Panc1 (cell line): ENCODE results near the gene LEMD2. TPM values are rescaled to one million over a fixed set of nuclear protein-coding genes. Genes with fewer than 3 reads are reported as not detected.

ENCODE experiments used
- ATAC-seq: fragments of 200-7000 bp; cut with Tn5 transposase; 2 replicates; pipeline ENCODE4 v1.9.1; 2020; ENCODE audit warnings: mild to moderate bottlenecking, moderate library complexity
- BruUV-seq: library from RNA; stranded (reverse); fragments of 400-500 nt; replicated peaks from 2 replicates; lab custom pipeline; 2021; lab: Mats Ljungman, UMichigan
- CTCF ChIA-PET: fragments of 300-600 bp; sonication (Branson Sonifier 250); formaldehyde crosslinking; loops from one replicate; lab custom pipeline; 2022; ENCODE audit warnings: antibody characterized with exemption; lab: Charles Lee
- POLR2A ChIA-PET: fragments of 300-600 bp; sonication (Branson Sonifier 250); formaldehyde crosslinking; loops from one replicate; lab custom pipeline; 2022; ENCODE audit warnings: antibody characterized with exemption; lab: Charles Lee
- DNase-seq: peaks from one replicate; pipeline ENCODE4 v3.0.0-alpha.2; 2010; ENCODE audit warnings: low read depth, low spot score
- H3K27ac ChIP-seq: 2 replicates; pipeline ENCODE4 v1.5.1; 2011; ENCODE audit warnings: mild to moderate bottlenecking, low read length, inconsistent platforms
- H3K27me3 ChIP-seq: fragments of 200-500 bp; sonication (Bioruptor generic); 2 replicates; pipeline ENCODE4 v1.6.0; 2014; ENCODE audit warnings: low read length, inconsistent platforms; ENCODE audit not compliant: control insufficient read depth, insufficient read depth
- H3K36me3 ChIP-seq: fragments of 200-500 bp; sonication (Bioruptor generic); 2 replicates; pipeline ENCODE4 v1.5.1; 2014; ENCODE audit warnings: inconsistent platforms, mild to moderate bottlenecking, low read length, moderate library complexity; ENCODE audit not compliant: control insufficient read depth, insufficient read depth
- H3K4me1 ChIP-seq: 2 replicates; pipeline ENCODE4 v1.5.1; 2011; ENCODE audit warnings: inconsistent platforms, mild to moderate bottlenecking, low read length, moderate library complexity; ENCODE audit not compliant: control insufficient read depth, insufficient read depth
- H3K4me3 ChIP-seq, 2 experiments: 2 replicates each; pipeline ENCODE4 v1.5.1; 2011 to 2012; ENCODE audit warnings: low read depth in 2 of 2, low read length in 2 of 2, mild to moderate bottlenecking in 2 of 2, inconsistent platforms in 1 of 2, moderate library complexity in 1 of 2
- H3K9me3 ChIP-seq: fragments of 200-500 bp; sonication (Bioruptor generic); 2 replicates; pipeline ENCODE4 v1.5.1; 2014; ENCODE audit warnings: low read depth, mild to moderate bottlenecking, inconsistent platforms, low read length, moderate library complexity; ENCODE audit not compliant: control insufficient read depth, insufficient read depth
- CTCF ChIP-seq: fragments of 450-650 bp; IDR thresholded peaks from 2 replicates; pipeline ENCODE4 v1.5.1; 2017; ENCODE audit warnings: mild to moderate bottlenecking
- POLR2AphosphoS5 ChIP-seq: IDR thresholded peaks from 2 replicates; pipeline ENCODE4 v1.6.1; 2012; ENCODE audit warnings: mild to moderate bottlenecking, low read depth, low read length, moderate library complexity
- REST ChIP-seq, 2 experiments: IDR thresholded peaks; 2 replicates each; pipeline ENCODE4 v1.6.1; 2011 to 2012; ENCODE audit warnings: low read depth in 2 of 2, control low read depth in 1 of 2, low read length in 1 of 2, mild to moderate bottlenecking in 1 of 2, moderate library complexity in 1 of 2; ENCODE audit not compliant: insufficient read depth in 1 of 2
- SIN3A ChIP-seq: IDR thresholded peaks from 2 replicates; pipeline ENCODE4 v1.6.1; 2012; ENCODE audit warnings: low read depth, mild to moderate bottlenecking, low read length, moderate library complexity, borderline replicate concordance; ENCODE audit not compliant: insufficient read depth
- TCF7L2 ChIP-seq: IDR thresholded peaks from 2 replicates; pipeline ENCODE4 v1.6.1; 2011; ENCODE audit warnings: mild to moderate bottlenecking, low read depth, low read length, inconsistent platforms
- in situ Hi-C: cut with HindIII; loops from 2 replicates; pipeline ENCODE4 v1.10.0; 2016; ENCODE audit warnings: low sequenced_read_pairs, low pct_unique_long_range_greater_than_20kb
- intact Hi-C: fragments of 100-400 bp; cut with micrococcal nuclease; formaldehyde crosslinking; loops from one replicate; pipeline ENCODE4 v1.10.0; 2022; ENCODE audit not compliant: unreplicated experiment
- total RNA-seq: library from RNA; stranded (reverse); gene quantifications from one replicate; pipeline ENCODE4 v1.2.1, GENCODE V29; 2021; ENCODE audit not compliant: unreplicated experiment

LEMD2 gene
- total RNA-seq, 1 experiment from 2014 or later: 89.8 TPM

- no TSS peak for BruUV-seq
- ChIA-PET POLR2A (interaction anchor here (0.6 kb wide), 2 partner anchors 197 to 1425 kb away, joined by 5 to 13 read pairs; no protein-coding TSS in a partner anchor), CTCF (no interaction called here)
- intact Hi-C loops (no loop called here), in situ Hi-C loops (no loop called here)
- DNase-seq: no peak
- H3K4me3 ChIP-seq: no peak within 1 kb of the TSS
- H3K36me3 ChIP-seq: no peaks in the 10 kb centered on the region
- no peaks in the 10 kb centered on the region for H3K9me3 ChIP-seq
- no peak for ATAC-seq
- no peaks in the 10 kb centered on the region for H3K4me1 ChIP-seq
- H3K27me3 ChIP-seq: no peaks in the 10 kb centered on the region
- H3K27ac ChIP-seq: no peak within 1 kb of the TSS
- TF ChIP-seq POLR2AphosphoS5 (no peak), REST (IDR thresholded peaks at IDR 0.05; ENCODE audit: insufficient read depth in 1 of 2, low read depth in 2 of 2, low read length in 1 of 2) (no peak), SIN3A (no peak), TCF7L2 (no peak), CTCF (no peak)
Observed at GRCh38 chr6:33803571-33804053, 14.7 kb upstream of the LEMD2 start, which contains the start of gene MLN. Gene MLN, minus strand, starts transcription at chr6:33804003. Its CDS starts 2,840 bp downstream, at chr6:33801163.

GRCh38 chr6:33802186-33802958, 13.4 kb upstream of the LEMD2 start:
- intact Hi-C loops: no loop called here
- in situ Hi-C loops: no loop called here
- Histone ChIP-seq H3K36me3 (no peaks in the 10 kb centered on the region), H3K9me3 (no peaks in the 10 kb centered on the region), H3K4me1 (no peaks in the 10 kb centered on the region), H3K27ac (no peak overlapping the region), H3K27me3 (no peaks in the 10 kb centered on the region), H3K4me3 (no peak overlapping the region)
- no TSS peak for BruUV-seq
- no peak for ATAC-seq
- ChIA-PET CTCF (interaction anchor here (0.5 kb wide), 1 partner anchor 247 kb away, joined by 6 read pairs; no protein-coding TSS in a partner anchor), POLR2A (no interaction called here)
- no peak for TF ChIP-seq TCF7L2
- no peak for TF ChIP-seq POLR2AphosphoS5
- no peak for TF ChIP-seq REST (IDR thresholded peaks at IDR 0.05; ENCODE audit: insufficient read depth in 1 of 2, low read depth in 2 of 2, low read length in 1 of 2)
- no peak for DNase-seq
